ENCODE data around the gene ZRANB1. TPM values are rescaled to one million over a fixed set of nuclear protein-coding genes. Genes with fewer than 3 reads are reported as not detected.

Gene ZRANB1
- total and polyA plus RNA-seq, 2 experiments from 2014 or later = 4.2 to 26.7 TPM

GRCh38 chr10:124892905-124893304, 49.0 kb upstream of the ZRANB1 start (continued):
- no peak for TF ChIP-seq CTCF (conservative IDR thresholded peaks at IDR 0.05; ENCODE audit: low read depth in 2 of 2)

- H2AFZ ChIP-seq = no peak overlapping the region
Observed at GRCh38 chr10:124894569-124895215, 47.2 kb upstream of the ZRANB1 start.

More at GRCh38 chr10:124894569-124895215, 47.2 kb upstream of the ZRANB1 start:
- Histone ChIP-seq H3K4me1 (ENCODE audit: insufficient read depth) (no peaks in the 10 kb centered on the region), H3K36me3 (ENCODE audit: insufficient read depth) (no peaks in the 10 kb centered on the region), H3K4me2 (no peak overlapping the region), H3K4me3 (no peak overlapping the region), H3F3A (replicated peaks; ENCODE audit: low read depth) (no peaks in the 10 kb centered on the region), H3K27me3 (ENCODE audit: insufficient read depth) (no peaks in the 10 kb centered on the region), H3K79me2 (replicated peaks; ENCODE audit: insufficient read depth) (no peaks in the 10 kb centered on the region), H3K9me2 (ENCODE audit: insufficient read depth) (no peaks in the 10 kb centered on the region), H3K27ac (ENCODE audit: low read depth) (no peak overlapping the region), H4K20me1 (replicated peaks; ENCODE audit: insufficient read depth) (no peaks in the 10 kb centered on the region)
- ATAC-seq (no peak), DNase-seq (ENCODE audit: low spot score) (no peak)
- H3K36me3 Mint-ChIP-seq (ENCODE audit: low read depth) = no peaks in the 10 kb centered on the region
- H3K4me1 Mint-ChIP-seq = no peaks in the 10 kb centered on the region
- H3K27me3 Mint-ChIP-seq (ENCODE audit: insufficient read depth, low read depth, poor library complexity) = peaks cover 3% of the 10 kb centered on the region
- TF ChIP-seq NANOG (IDR thresholded peaks at IDR 0.05; ENCODE audit: borderline replicate concordance) = no peak
- no peak for TF ChIP-seq REST (IDR thresholded peaks at IDR 0.05; ENCODE audit: unreplicated experiment)
- TF ChIP-seq EZH2phosphoT487 (IDR thresholded peaks at IDR 0.05; ENCODE audit: unreplicated experiment) = no peak
- no peak for TF ChIP-seq EZH2 (IDR thresholded peaks at IDR 0.05; ENCODE audit: low read depth, unreplicated experiment)
- no peak for TF ChIP-seq STAT1 (IDR thresholded peaks at IDR 0.05; ENCODE audit: unreplicated experiment)
- no peak for TF ChIP-seq CREB1 (CRISPR knock-in tag; IDR thresholded peaks at IDR 0.05; ENCODE audit: low read depth)
- no peak for TF ChIP-seq JUNB (IDR thresholded peaks at IDR 0.05; ENCODE audit: unreplicated experiment)
- no peak for TF ChIP-seq ZNF114 (CRISPR knock-in tag; IDR thresholded peaks at IDR 0.05)
- no peak overlapping the region for H3K27ac Mint-ChIP-seq
- no peak overlapping the region for H3K4me3 Mint-ChIP-seq
- no peaks in the 10 kb centered on the region for H3K9me3 Mint-ChIP-seq
